Measurements from ENCODE around the gene ANKRD11.

DNA sequence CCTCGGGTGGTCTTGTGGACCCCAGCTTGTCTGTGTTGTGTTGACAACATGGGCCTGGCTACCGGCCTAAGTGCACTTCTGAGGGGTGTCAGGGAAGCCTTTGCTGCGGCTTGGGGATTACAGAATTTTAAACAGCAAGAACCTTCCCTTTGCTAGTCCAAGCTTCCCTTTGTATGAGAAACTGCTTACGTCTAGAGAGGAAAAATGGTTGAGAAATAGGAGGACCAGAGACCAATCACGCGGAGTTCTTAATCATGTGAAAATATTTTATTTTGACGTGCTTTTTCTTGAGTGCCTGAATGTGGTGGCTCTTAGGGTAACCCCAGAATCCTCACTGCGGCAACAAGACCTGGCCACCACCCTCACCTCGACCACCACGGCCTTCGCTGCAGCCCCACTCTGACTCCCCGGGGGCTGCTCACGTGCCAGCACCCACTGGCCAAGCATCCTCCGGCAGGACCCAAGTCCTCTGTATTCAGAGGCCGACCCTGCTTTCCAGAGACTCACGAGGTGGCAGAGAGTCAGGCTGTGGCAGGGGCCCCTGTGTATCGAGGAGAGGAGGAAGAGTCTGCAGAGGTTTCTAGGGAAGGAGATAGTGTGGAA lies 191.6 kb downstream of the ANKRD11 start:
- TF ChIP-seq, protein P1, sequence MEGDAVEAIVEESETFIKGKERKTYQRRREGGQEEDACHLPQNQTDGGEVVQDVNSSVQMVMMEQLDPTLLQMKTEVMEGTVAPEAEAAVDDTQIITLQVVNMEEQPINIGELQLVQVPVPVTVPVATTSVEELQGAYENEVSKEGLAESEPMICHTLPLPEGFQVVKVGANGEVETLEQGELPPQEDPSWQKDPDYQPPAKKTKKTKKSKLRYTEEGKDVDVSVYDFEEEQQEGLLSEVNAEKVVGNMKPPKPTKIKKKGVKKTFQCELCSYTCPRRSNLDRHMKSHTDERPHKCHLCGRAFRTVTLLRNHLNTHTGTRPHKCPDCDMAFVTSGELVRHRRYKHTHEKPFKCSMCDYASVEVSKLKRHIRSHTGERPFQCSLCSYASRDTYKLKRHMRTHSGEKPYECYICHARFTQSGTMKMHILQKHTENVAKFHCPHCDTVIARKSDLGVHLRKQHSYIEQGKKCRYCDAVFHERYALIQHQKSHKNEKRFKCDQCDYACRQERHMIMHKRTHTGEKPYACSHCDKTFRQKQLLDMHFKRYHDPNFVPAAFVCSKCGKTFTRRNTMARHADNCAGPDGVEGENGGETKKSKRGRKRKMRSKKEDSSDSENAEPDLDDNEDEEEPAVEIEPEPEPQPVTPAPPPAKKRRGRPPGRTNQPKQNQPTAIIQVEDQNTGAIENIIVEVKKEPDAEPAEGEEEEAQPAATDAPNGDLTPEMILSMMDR (IDR thresholded peaks at IDR 0.05): no peak
- no peak for TF ChIP-seq POLR2A (IDR thresholded peaks at IDR 0.05)
- TF ChIP-seq EP300 (IDR thresholded peaks at IDR 0.05): no peak
- TF ChIP-seq POLR2AphosphoS5 (IDR thresholded peaks at IDR 0.05): no peak
